ENCODE measurements around the gene AKAP13.

DNA sequence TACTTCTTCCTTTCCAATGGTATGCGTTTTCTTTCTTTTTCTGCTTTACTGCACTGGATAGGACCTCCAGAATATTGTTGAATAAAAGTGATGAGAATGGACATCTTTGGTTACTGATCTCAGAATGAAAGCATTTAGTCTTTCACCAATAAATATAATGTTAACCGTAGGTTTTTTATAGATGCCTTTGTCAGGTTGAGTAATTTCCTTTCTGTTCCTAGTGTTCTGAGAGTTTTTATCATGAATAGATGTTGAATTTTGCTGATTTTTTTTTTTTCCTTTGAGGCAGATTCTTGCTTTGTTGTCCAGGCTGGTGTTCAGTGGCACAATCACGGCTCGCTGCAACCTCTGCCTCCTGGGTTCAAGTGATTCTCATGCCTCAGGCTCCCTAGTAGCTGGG, 255.9 kb downstream of the AKAP13 start:
- no peak for TF ChIP-seq CTCF (IDR thresholded peaks at IDR 0.05; ENCODE audit: low read depth, low read length)
- TF ChIP-seq, protein P1, sequence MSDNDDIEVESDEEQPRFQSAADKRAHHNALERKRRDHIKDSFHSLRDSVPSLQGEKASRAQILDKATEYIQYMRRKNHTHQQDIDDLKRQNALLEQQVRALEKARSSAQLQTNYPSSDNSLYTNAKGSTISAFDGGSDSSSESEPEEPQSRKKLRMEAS (IDR thresholded peaks at IDR 0.05; ENCODE audit: low read depth, low read length), result no peak
- TF ChIP-seq POLR2A (IDR thresholded peaks at IDR 0.05; ENCODE audit: extremely low read depth, insufficient read length), result no peak

All from NB4 (cell line).